Measurements from ENCODE around the gene HIVEP1.

Gene HIVEP1

GRCh38 chr6:12010635-12011275, 1.4 kb upstream of the HIVEP1 start:
- peak; percentile 39; the same call in 1 of the 2 replicates for TF ChIP-seq NFRKB (IDR thresholded peaks at IDR 0.05)
- peak; percentile 43 for TF ChIP-seq L3MBTL2 (conservative IDR thresholded peaks at IDR 0.05)
- TF ChIP-seq FOXM1 (IDR thresholded peaks at IDR 0.05; ENCODE audit: borderline replicate concordance), result no peak
- no peak for TF ChIP-seq TARDBP (IDR thresholded peaks at IDR 0.05)
- TF ChIP-seq HDGF (IDR thresholded peaks at IDR 0.05; ENCODE audit: borderline replicate concordance), result no peak
- no peak; the same call in 1 of the 2 replicates for TF ChIP-seq CTBP1 (IDR thresholded peaks at IDR 0.05; ENCODE audit: borderline replicate concordance)
- no peak for TF ChIP-seq SUZ12 (IDR thresholded peaks at IDR 0.05)
- no peak for TF ChIP-seq LEF1 (IDR thresholded peaks at IDR 0.05; ENCODE audit: borderline replicate concordance)
- TF ChIP-seq PKNOX1 (IDR thresholded peaks at IDR 0.05), result 0 out of 2 replicates have a peak, but pooled peaks have one; percentile 4
- no peak for TF ChIP-seq ZNF384 (IDR thresholded peaks at IDR 0.05)
- TF ChIP-seq ELF4 (IDR thresholded peaks at IDR 0.05), result no peak
- TF ChIP-seq FOXA1 (IDR thresholded peaks at IDR 0.05), result no peak
- TF ChIP-seq FOXK2 (IDR thresholded peaks at IDR 0.05), result no peak
- TF ChIP-seq BHLHE40 (IDR thresholded peaks at IDR 0.05; ENCODE audit: borderline replicate concordance), result no peak
- TF ChIP-seq ARNT (IDR thresholded peaks at IDR 0.05), result no peak
- no peak for TF ChIP-seq SP1 (IDR thresholded peaks at IDR 0.05)
- ChIA-PET CTCF (interaction anchor here (0.6 kb wide), 1 partner anchor 534 kb away, joined by 6 read pairs; no protein-coding TSS in a partner anchor), POLR2A (no interaction called here)
- DNase-seq (ENCODE audit: extremely low spot score), result peak; percentile 38

GRCh38 chr6:12011276-12012037, 655 bp upstream of the HIVEP1 start:
- CTCF ChIA-PET, result no interaction called here
- TF ChIP-seq SUZ12 (IDR thresholded peaks at IDR 0.05), result no peak
- TF ChIP-seq SP1 (IDR thresholded peaks at IDR 0.05), result no peak
- TF ChIP-seq NFRKB (IDR thresholded peaks at IDR 0.05), result no peak
- no peak for TF ChIP-seq FOXM1 (IDR thresholded peaks at IDR 0.05; ENCODE audit: borderline replicate concordance)
- TF ChIP-seq FOXK2 (IDR thresholded peaks at IDR 0.05), result no peak
- TF ChIP-seq HDGF (IDR thresholded peaks at IDR 0.05; ENCODE audit: borderline replicate concordance), result no peak
- no peak for TF ChIP-seq FOXA1 (IDR thresholded peaks at IDR 0.05)
- no peak for TF ChIP-seq L3MBTL2 (conservative IDR thresholded peaks at IDR 0.05)
- TF ChIP-seq LEF1 (IDR thresholded peaks at IDR 0.05; ENCODE audit: borderline replicate concordance), result no peak
- no peak for TF ChIP-seq PKNOX1 (IDR thresholded peaks at IDR 0.05)
- no peak for TF ChIP-seq ARNT (IDR thresholded peaks at IDR 0.05)
- peak; percentile 91 for DNase-seq (ENCODE audit: extremely low spot score)
- POLR2A ChIA-PET, result no interaction called here

- DNase-seq (ENCODE audit: extremely low spot score), result peak; percentile 57
- POLR2A ChIA-PET, result no interaction called here
- TF ChIP-seq SP1 (IDR thresholded peaks at IDR 0.05) (no peak), HDGF (IDR thresholded peaks at IDR 0.05; ENCODE audit: borderline replicate concordance) (no peak), TARDBP (IDR thresholded peaks at IDR 0.05) (no peak), PKNOX1 (IDR thresholded peaks at IDR 0.05) (no peak), LEF1 (IDR thresholded peaks at IDR 0.05; ENCODE audit: borderline replicate concordance) (no peak), NFRKB (IDR thresholded peaks at IDR 0.05) (no peak), L3MBTL2 (conservative IDR thresholded peaks at IDR 0.05) (no peak), SUZ12 (IDR thresholded peaks at IDR 0.05) (no peak), FOXM1 (IDR thresholded peaks at IDR 0.05; ENCODE audit: borderline replicate concordance) (no peak), FOXK2 (IDR thresholded peaks at IDR 0.05) (no peak), BHLHE40 (IDR thresholded peaks at IDR 0.05; ENCODE audit: borderline replicate concordance) (no peak), ELF4 (IDR thresholded peaks at IDR 0.05) (no peak), FOXA1 (IDR thresholded peaks at IDR 0.05) (no peak), ZNF384 (IDR thresholded peaks at IDR 0.05) (no peak), CTBP1 (IDR thresholded peaks at IDR 0.05; ENCODE audit: borderline replicate concordance) (no peak)
- CTCF ChIA-PET, result interaction anchor here (0.6 kb wide), 1 partner anchor 346 kb away, joined by 3 read pairs; no protein-coding TSS in a partner anchor
Observed at GRCh38 chr6:12012558-12013306, 620 bp downstream of the HIVEP1 start.

GRCh38 chr6:12013307-12013719, 1.2 kb downstream of the HIVEP1 start:
- DNase-seq (ENCODE audit: extremely low spot score), result no peak
- CTCF ChIA-PET, result interaction anchor here (0.6 kb wide), 1 partner anchor 346 kb away, joined by 3 read pairs; no protein-coding TSS in a partner anchor
- POLR2A ChIA-PET, result no interaction called here
- TF ChIP-seq HDGF (IDR thresholded peaks at IDR 0.05; ENCODE audit: borderline replicate concordance) (no peak), CTBP1 (IDR thresholded peaks at IDR 0.05; ENCODE audit: borderline replicate concordance) (no peak), ARNT (IDR thresholded peaks at IDR 0.05) (no peak), ZNF384 (IDR thresholded peaks at IDR 0.05) (no peak), SUZ12 (IDR thresholded peaks at IDR 0.05) (no peak), LEF1 (IDR thresholded peaks at IDR 0.05; ENCODE audit: borderline replicate concordance) (no peak), FOXA1 (IDR thresholded peaks at IDR 0.05) (no peak), TARDBP (IDR thresholded peaks at IDR 0.05) (no peak), L3MBTL2 (conservative IDR thresholded peaks at IDR 0.05) (no peak), BHLHE40 (IDR thresholded peaks at IDR 0.05; ENCODE audit: borderline replicate concordance) (no peak), ELF4 (IDR thresholded peaks at IDR 0.05) (no peak), SP1 (IDR thresholded peaks at IDR 0.05) (no peak), FOXK2 (IDR thresholded peaks at IDR 0.05) (no peak), PKNOX1 (IDR thresholded peaks at IDR 0.05) (no peak), NFRKB (IDR thresholded peaks at IDR 0.05) (no peak), FOXM1 (IDR thresholded peaks at IDR 0.05; ENCODE audit: borderline replicate concordance) (no peak)
